Measurements from ENCODE around the gene PIK3C2G. TPM values are rescaled to one million over a fixed set of nuclear protein-coding genes. Genes with fewer than 3 reads are reported as not detected.

Gene PIK3C2G
- polyA plus RNA-seq, 1 of the 3 experiments (the other 2 are of a cell fraction) = 0.02 TPM

GRCh38 chr12:18217966-18218365, 43.4 kb upstream of the PIK3C2G start:
- no peak for DNase-seq
- ChIA-PET CTCF (no interaction called here), POLR2A (no interaction called here)
- no peak overlapping the region for H2AFZ ChIP-seq (ENCODE audit: low read depth)
- no peaks in the 10 kb centered on the region for H3K79me2 ChIP-seq (ENCODE audit: insufficient read depth)
- H3F3A ChIP-seq (replicated peaks; ENCODE audit: insufficient read depth) = no peaks in the 10 kb centered on the region
- no peak for TF ChIP-seq FOSL2 (IDR thresholded peaks at IDR 0.05; ENCODE audit: borderline replicate concordance, low read depth)
- no peak for TF ChIP-seq RAD21 (IDR thresholded peaks at IDR 0.05; ENCODE audit: low read length)
- TF ChIP-seq CHD2 (IDR thresholded peaks at IDR 0.05; ENCODE audit: low read length, partially characterized antibody) = no peak
- no peak for TF ChIP-seq REST (IDR thresholded peaks at IDR 0.05; ENCODE audit: low read depth, low read length)
- TF ChIP-seq MAX (IDR thresholded peaks at IDR 0.05; ENCODE audit: low read depth) = no peak
- no peak for TF ChIP-seq USF2 (IDR thresholded peaks at IDR 0.05; ENCODE audit: borderline replicate concordance, low read depth, low read length)
- no peak for TF ChIP-seq PBX3 (IDR thresholded peaks at IDR 0.05)
- TF ChIP-seq MXI1 (IDR thresholded peaks at IDR 0.05; ENCODE audit: low read depth, low read length) = no peak
- no peak for TF ChIP-seq USF1 (IDR thresholded peaks at IDR 0.05; ENCODE audit: borderline replicate concordance, low read depth)
- TF ChIP-seq CTCF (IDR thresholded peaks at IDR 0.05) = no peak
- TF ChIP-seq SMC3 (IDR thresholded peaks at IDR 0.05; ENCODE audit: low read depth, low read length) = no peak
- no peak for TF ChIP-seq FOXJ3 (CRISPR knock-in tag; IDR thresholded peaks at IDR 0.05)
- TF ChIP-seq YY1 (IDR thresholded peaks at IDR 0.05; ENCODE audit: low read depth) = no peak
- TF ChIP-seq NFIC (IDR thresholded peaks at IDR 0.05; ENCODE audit: borderline replicate concordance) = no peak
- no peak for TF ChIP-seq GATA2 (CRISPR knock-in tag; IDR thresholded peaks at IDR 0.05)
- no peak for TF ChIP-seq GABPA (IDR thresholded peaks at IDR 0.05; ENCODE audit: low read depth)
- TF ChIP-seq RCOR1 (IDR thresholded peaks at IDR 0.05; ENCODE audit: low read length) = no peak
- H4K20me1 ChIP-seq (ENCODE audit: insufficient read depth) = no peaks in the 10 kb centered on the region
- H3K9me2 ChIP-seq = no peaks in the 10 kb centered on the region
- H3K27ac ChIP-seq (ENCODE audit: low read depth in 2 of 2, low read length in 1 of 2) = no peak overlapping the region
- no peak overlapping the region for H3K4me3 ChIP-seq (ENCODE audit: low read depth in 2 of 2, low read length in 1 of 2)
- no peaks in the 10 kb centered on the region for H3K9me3 ChIP-seq
- no peak overlapping the region for H3K9ac ChIP-seq
- H3K36me3 ChIP-seq (replicated peaks in 1 of 2; ENCODE audit: control insufficient read depth in 1 of 2, insufficient read depth in 2 of 2, low read length in 1 of 2) = no peaks in the 10 kb centered on the region
- 9% methylated on average over 1 of the region's 1 CpG for WGBS (ENCODE audit: low lambda C conversion rate)
- H3K27me3 ChIP-seq (ENCODE audit: insufficient read depth) = no peaks in the 10 kb centered on the region; the same call in 1 of the 2 replicates
- H3K4me2 ChIP-seq = no peak overlapping the region
- no peaks in the 10 kb centered on the region for H3K4me1 ChIP-seq (ENCODE audit: control insufficient read depth in 1 of 2, insufficient read depth in 2 of 2, low read depth in 1 of 2, low read length in 1 of 2)

Measured in SK-N-SH (cell line).